GM12874 (cell line): Measurements from ENCODE around the gene AGAP2.

Experiments used
- TF ChIP-seq, protein P1 (sequence below): IDR thresholded peaks from 2 replicates; pipeline ENCODE4 v1.5.1; 2011; ENCODE audit warnings: low read depth, mild to moderate bottlenecking, control low read depth, low read length, moderate library complexity; ENCODE audit not compliant: insufficient read depth

The AGAP2 gene

GRCh38 chr12:57687862-57688261 is 50.7 kb downstream of the AGAP2 start:
- TF ChIP-seq, protein P1, sequence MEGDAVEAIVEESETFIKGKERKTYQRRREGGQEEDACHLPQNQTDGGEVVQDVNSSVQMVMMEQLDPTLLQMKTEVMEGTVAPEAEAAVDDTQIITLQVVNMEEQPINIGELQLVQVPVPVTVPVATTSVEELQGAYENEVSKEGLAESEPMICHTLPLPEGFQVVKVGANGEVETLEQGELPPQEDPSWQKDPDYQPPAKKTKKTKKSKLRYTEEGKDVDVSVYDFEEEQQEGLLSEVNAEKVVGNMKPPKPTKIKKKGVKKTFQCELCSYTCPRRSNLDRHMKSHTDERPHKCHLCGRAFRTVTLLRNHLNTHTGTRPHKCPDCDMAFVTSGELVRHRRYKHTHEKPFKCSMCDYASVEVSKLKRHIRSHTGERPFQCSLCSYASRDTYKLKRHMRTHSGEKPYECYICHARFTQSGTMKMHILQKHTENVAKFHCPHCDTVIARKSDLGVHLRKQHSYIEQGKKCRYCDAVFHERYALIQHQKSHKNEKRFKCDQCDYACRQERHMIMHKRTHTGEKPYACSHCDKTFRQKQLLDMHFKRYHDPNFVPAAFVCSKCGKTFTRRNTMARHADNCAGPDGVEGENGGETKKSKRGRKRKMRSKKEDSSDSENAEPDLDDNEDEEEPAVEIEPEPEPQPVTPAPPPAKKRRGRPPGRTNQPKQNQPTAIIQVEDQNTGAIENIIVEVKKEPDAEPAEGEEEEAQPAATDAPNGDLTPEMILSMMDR: no peak

GRCh38 chr12:57679697-57680096 is 58.8 kb downstream of the AGAP2 start:
- TF ChIP-seq, protein P1: no peak

GRCh38 chr12:57674691-57675090 is 63.9 kb downstream of the AGAP2 start:
- TF ChIP-seq, protein P1: no peak
